HG03039 (cell line): ENCODE data around the gene PCK1.

Experiments used
- ATAC-seq: cut with Tn5 transposase; IDR thresholded peaks from one replicate; pipeline ENCODE4 v1.9.1; 2021; ENCODE audit warnings: mild to moderate bottlenecking, moderate library complexity; ENCODE audit not compliant: unreplicated experiment

The PCK1 gene

DNA sequence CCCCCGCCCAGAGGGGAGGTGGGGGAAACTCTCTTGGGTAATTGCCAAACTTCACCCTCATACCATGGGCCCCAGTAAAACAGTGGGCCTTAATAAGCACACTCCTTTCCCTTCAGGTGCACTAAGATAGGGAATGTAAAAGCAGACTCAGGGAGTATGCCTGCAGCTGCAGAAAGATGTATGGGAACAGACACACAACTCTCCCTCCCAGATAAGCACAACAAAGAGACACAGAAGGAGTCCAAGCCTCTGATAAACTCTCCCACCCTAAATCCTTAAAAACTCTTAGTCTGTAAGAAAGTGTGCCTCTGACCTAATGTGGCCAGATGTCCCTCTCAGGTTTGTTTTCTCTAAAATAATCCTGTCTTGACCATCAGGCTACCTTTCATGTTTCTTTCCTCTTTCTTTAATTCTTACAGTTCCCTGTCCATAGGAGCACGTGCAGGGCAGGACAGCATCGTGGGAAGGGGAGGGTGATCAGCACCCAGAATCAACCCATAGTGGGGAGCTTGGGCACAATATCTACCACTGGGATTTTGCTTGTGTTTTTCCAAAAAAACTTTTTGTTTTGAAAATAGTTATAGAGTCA is 24.7 kb upstream of the PCK1 start:
- ATAC-seq: no peak

GRCh38 chr20:57536771-57537724 is 23.9 kb upstream of the PCK1 start:
- ATAC-seq: no peak

DNA sequence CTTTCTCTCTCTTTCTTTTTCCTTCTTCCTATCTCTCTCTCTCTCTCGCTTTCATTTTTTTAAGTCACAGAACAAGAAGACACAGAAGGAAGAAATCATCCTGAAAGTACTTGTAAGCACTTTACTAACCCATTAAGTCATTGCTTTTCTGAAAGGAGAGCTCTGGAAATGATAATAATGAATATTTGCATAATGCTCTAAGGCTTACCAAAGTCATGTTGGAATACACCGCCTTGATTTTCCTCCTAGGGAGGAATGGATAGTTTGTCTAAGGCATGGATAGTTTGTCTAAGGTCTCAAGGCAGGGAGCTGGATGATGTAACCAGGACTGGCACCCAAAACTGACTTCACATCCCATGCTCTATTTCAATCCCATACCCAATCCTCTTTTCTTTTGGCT is 23.1 kb upstream of the PCK1 start:
- ATAC-seq: no peak

DNA sequence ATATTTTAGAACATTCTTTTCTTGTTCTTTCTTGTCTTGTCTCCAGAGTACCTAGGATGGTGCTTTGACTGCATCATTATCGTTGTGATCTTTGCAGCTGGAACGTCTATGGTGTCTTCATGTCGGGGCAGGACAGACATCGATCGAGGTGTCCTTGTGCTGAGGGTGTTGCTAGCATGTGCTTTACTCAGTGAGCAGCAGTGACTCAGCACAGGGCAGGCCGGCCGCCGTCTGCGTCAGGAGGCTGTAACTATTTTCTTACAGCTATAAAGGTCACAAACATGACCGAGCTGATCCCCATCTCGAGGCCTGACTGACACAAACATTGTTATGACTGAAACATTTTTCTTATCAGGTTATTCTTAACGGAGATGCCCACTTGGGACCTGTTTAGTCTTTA is 21.0 kb upstream of the PCK1 start:
- no peak for ATAC-seq

DNA sequence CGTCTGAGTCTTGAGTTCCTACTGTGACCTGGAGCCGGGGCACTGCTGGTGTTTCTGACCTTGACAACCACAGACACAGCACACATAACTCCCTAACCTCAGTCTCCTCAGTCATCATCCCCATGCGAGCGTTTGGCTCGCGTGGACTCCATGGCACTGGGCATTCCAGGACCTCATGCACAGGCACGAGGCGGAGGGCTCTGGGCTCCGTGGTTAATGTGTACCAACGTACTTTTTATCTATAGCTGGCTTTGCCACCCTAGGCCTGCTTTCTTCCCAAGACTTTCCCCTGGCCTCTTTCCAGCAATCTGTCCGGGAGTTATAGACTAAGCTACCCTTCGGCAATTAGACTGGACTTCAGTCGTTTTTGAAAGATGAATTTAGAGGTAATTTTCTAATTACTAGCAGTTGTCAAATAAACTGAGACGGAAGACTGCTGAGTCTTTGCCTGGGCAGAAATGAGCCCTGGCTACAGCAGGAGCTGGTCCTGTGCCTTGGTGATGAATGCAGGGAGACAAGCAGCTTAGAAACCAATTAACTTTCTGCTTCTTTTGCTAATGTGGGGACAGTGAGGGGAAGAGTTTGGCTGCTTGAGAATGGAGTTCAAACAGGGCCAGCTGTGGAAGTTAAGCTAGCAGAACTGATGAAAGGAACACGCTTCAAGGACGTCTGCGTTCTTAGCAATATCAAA is 19.9 kb upstream of the PCK1 start:
- ATAC-seq: no peak

GRCh38 chr20:57543754-57544153 is 17.2 kb upstream of the PCK1 start:
- no peak for ATAC-seq

GRCh38 chr20:57544838-57545564 is 15.9 kb upstream of the PCK1 start:
- no peak for ATAC-seq

DNA sequence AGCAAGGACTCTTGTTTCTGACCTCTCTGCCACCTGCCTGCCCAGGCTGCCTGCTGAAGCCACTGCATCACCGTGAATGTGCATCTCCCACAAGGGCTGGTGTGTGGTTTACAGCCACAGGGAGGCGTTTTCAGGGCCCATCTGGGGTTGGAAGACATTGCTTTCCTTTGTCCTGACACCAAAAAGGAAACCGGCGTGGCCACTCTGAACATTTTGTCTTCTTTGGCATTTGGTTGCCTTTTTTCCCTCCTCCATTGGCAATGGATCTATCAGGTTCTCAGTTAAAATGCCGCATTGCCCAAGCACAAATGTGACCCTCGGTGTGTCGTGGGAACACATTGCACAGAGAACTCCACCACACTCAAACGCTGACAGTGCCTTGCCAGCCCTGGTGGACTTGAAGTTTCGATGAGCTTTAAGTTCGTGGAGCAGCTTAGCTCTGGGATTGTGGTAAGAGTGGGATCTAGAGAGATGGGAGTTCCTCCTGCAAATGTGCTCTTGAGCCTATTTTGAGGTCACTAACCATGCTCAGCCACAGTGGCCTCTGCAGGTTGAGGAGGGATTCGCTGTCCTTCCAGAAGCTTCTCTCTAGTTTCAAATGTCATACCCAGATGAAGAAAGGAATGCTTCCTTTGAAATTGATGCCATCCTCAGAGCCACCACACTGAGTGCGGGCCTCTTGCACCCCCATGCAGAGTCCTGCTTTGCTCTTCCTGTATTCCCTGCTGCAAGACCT is 14.8 kb upstream of the PCK1 start:
- ATAC-seq: no peak

GRCh38 chr20:57546956-57547649 is 13.8 kb upstream of the PCK1 start:
- no peak for ATAC-seq

GRCh38 chr20:57548177-57549058 is 12.5 kb upstream of the PCK1 start:
- no peak for ATAC-seq

DNA sequence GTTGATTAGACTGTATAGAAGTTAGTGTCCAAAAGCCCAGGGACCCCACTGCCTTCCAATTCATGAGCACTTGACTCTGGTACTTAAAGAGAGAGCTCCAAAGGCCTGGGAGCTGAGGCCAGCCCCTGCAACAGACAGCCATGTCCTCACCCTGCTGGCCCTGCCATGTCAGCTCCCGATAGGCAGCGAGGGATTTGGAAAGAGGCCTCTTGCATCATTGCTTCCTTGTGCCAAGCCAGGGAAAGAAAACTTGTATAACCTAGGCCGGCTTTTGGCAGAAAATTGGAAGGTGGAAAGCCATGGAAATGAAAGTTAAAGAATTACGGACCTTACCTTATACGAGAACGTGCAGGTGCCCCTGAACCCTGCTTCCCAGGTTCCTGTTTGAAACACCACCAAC is 8.4 kb upstream of the PCK1 start:
- no peak for ATAC-seq

GRCh38 chr20:57553376-57554018 is 7.4 kb upstream of the PCK1 start:
- no peak for ATAC-seq

DNA sequence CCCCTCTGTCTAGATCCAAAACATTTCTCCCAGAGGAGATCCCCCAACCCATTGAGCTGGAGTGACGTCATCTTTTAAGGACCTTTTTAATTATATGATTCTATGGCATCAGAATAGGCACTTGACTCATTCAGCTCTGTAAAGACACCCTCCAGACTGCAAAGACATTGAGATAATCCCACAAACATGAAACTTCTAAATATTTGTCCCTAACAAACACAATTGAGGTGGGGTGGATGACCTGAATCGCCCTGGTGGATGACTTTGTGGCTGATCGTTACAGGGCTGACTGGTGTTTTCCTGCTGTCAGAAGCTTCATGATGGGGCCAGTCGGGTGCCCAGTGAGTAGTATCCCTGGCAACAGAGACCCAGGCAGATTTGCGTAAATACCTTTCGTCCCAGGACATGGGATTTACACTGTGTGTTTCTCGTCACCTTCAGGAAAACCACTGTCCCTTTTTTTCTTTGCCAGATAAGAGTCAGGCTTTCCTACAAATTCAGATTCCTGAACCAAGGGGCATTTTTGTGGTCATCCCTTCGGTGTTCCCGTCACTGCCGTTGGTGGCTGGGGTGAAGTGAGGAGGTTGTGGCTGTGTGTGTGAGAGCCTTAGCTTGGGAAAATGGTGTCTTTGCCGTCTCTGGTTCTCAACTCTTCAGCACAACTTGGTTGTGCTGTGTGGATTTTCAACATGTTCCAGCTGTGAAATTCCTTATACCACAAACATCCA is 5.3 kb upstream of the PCK1 start:
- no peak for ATAC-seq

DNA sequence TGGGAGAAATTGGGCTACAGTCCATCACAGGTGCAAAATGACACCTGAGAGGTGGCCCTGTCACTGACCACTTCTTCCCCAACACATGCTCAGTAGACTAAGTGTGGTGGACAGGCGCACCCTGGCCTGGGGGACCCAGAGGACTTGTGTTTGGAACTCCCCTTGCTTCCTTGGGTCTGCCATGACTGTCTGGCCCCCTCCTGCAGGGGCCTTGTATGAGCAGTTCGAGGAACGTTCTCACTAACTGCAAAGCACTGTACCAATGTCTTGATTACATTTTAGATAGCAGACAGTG is 4.0 kb upstream of the PCK1 start:
- no peak for ATAC-seq

DNA sequence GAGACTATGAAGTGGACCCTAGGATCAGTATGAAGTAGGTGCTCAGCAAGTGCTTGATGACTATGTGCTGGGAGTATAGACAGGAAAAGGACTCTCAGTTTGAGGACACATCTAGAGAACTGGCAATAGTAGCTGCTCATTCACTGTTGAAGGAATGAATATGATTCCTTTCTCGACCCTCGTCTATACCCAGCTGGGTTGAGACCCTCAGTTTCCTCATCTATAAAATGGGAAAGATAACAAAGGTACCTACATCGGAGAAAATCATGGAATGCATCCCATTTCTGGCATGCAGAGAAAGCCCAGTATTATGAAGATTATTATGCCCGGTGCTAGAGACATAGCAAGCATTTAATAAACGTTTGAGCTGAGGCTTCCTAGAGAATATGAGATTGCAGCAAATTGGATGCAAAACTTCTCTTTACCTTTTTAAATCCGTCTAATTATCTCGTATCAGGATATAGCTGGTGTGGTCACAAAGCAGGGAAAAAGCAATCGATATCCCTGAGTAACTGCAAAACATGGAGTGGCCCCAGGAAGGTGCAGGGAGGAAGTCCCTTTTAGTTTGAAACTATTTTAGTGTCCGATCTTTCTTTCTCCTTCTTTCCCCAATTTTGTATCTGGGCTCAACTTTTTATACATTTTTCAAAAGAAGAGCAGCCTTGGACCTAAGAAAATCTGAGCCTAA is 2.8 kb upstream of the PCK1 start:
- no peak for ATAC-seq

GRCh38 chr20:57558614-57559288 is 2.2 kb upstream of the PCK1 start:
- ATAC-seq: no peak

DNA sequence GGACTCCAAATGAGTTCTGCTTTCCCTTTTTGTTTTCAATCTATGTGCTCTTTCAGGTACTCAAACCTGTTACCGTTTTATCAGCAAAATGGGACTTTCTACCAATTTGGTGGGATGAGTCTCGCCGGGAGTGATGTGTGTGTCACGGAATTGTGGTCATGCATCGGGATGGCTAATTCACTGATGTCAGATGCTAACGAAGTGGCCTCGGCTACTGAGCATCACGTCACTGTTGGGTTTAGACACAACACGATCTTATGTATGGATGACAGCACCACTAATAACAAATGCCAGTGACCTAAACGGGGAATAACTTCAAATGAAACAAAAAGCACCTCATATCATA is 1.6 kb upstream of the PCK1 start:
- ATAC-seq: no peak
